GM21526 (cell line): ENCODE results near the gene DUOX2.
A peak's percentile ranks its signal among the peaks of the same experiment; 100 is the strongest.
"Not testable (repeated sequence)": the region's sequence is repeated elsewhere in the genome, so short reads cannot be mapped to it uniquely, and the experiment has no call there.

Experiments
- ATAC-seq: cut with Tn5 transposase; IDR thresholded peaks from one replicate; pipeline ENCODE4 v1.9.1; 2021; ENCODE audit warnings: moderate library complexity; ENCODE audit not compliant: unreplicated experiment, low FRiP score

Gene DUOX2

DNA sequence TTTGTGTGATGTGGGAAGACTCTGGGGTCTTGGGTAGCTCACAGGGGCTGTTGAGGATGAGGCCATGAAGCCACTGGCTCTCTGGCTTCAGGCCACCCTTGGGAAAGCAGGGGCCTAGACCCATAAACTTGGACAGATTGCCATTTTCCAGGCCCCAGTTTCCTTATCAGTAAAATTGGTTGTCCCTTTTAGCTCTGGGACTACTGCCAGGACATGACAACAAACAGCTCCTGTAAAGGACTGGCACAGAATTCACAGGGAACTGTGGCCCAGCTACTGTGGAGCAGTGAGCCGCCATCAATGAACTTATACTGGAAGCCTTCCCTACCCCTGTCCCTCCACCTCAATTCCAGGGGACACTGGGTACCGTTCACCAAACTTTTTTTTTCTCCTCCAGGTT, 36.6 kb downstream of the DUOX2 start:
- not testable (repeated sequence) for ATAC-seq

DNA sequence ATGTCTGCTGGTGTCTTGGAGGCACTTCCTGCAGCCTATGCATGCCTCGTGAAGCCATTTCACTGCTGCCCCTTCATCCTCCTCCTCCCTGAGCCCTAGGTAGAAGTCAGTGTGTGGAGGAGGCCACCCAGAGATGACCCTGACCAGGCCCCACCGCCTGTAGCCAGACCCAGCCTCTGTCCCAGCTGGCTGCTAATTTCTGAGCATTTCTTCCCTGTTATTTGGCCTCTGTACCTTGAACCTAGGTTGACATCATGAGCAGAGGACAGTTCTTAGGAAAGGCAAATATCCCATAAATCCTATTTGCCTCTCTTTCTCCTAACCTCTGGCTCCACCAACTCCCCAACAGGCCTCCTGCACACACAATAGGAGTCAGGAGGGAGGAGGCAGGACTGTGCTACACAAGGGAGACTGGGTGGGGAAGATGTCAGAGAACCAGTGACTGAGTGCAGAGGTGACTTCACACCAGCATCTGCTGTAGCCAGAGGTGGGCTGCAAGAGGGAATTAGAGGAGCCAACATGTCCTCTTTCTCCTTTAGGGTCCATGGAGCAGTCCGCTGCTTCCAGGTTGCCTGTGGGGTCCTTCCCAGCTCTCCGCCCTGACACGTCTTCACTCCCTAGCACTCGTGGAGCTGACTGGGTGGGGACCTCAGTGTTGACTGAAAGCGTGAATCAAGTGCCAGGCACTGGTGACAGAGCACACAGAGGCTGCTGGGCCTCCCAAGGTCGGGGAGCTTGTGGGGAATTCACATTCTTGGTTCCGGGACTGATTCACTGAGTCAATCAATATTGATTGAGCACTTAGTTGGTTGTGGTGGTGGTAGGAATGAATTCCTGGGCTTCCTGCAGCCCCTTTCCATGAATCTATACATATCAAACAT, 38.3 kb downstream of the DUOX2 start:
- ATAC-seq: not testable (repeated sequence)

DNA sequence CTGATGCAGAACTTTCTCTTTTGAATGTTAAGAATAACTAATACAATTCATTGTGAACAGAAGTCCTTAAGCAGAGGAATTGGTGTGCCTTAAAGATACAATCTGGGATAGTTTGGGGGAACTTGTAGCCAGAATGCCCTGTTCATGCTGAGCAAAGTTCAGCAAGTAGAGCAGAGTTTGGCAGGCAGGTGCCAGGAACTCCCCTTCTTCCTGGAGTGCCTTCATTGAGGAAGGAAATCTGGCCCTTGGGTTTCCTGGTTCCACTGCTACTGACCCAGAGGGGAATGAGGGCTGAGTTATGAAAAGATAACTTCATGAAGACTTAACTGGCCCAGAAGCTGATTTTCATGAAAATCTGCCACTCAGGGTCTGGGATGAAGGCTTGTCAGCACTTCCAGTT, 40.4 kb downstream of the DUOX2 start:
- not testable (repeated sequence) for ATAC-seq

DNA sequence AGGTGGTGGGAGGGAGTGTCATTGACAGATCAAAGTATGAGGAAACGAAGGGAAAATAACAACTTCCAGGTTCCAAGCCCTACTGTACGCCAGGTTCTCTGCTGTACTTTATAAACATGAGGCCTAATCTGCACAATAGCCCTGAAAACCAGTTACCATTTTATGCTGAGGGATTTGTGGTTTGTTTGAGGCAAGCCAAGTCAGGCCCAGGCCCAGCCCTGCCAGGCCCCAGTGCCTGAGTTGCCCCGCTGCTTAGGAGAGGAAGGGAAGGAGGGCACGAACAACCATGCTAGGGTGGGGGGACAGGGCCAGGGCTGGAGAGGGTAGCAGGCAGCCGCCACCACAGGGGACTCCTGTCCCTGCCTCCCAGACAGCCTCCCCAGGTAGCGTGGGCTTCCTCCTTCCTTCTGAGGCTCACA, 44.0 kb downstream of the DUOX2 start:
- ATAC-seq: not testable (repeated sequence)

DNA sequence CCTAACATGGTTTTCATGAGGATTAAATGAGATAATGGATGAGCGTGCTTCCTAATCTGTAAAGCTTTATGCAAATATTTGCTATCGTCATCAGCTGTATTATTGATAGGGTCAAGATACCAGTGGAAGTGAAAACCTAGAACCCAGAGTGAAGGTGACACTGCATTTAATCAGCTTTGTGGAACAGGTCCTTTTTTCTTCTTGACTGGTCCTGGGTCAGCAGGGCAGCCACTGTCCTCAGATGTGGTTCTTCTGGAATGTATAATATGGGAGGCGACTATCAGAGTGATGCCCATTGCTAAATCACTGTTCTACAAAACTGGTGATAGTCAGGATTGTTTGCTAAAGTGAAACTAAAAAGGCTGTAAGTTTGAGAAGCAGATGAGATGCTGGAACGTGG, 49.6 kb downstream of the DUOX2 start:
- ATAC-seq: no peak

DNA sequence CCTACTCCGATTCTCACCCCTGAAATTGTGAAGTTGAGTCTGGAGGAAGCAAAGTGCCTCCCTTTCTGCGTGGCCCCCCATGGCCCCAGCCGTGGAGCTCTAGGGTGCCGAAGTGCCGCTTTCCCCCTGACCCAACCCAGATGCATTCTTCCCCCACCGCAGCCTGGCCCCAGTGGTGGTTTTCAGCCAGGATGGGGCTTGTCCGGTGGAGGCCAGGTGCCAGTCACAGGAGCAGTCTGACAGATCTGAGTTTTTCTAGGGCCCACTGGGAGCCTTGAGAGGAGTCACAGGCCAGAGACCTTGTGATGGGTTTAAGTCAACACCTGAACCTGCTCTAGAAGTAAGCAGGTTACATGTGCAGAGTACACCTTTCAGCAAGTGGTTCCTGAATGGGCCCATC, 51.7 kb downstream of the DUOX2 start:
- not testable (repeated sequence) for ATAC-seq

DNA sequence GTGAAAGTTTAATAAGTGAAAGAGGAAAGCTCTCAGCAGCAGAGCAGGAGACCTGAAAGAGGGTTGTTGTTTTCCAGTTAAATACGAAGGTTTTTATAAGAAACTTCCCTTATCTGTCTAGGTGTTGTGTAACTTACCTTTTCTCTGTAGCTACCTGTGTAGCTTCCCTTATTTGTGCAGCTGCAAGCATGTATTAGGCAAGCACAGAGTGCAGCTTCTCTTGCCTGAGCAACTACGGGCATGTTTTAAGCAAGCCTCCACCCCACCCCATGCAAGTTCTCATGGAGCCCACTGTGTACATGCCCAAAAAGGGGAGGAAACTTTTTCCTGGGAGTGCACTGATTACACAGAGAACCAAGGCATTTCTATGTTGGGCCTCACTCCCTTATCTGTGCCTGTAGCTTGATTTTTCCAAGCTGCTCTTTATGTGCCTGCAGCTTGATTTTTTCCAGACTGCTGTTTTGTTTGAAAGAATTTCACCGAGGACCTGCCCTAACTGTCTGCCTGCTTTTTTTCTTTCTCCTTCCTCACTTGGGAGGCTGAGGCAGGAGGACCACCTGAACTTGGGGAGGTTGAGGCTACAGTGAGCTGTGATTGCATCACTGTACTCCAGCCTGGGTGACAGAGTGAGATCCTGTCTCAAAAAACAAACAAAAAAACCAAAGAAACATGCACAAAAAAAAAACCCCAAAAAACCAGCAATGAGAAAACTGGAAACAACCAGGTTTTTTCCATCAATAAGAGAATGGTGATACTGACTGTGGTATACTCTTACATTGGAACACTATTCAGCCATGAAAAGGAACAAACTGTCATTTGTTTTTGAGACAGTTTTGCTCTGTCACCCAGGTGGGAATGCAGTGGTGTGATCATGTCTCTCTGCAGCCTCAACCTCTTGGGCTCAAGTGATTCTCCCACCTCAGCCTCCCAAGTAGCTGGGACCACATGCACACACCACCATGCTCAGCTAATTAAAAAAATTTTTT, 55.0 kb downstream of the DUOX2 start:
- ATAC-seq: not testable (repeated sequence)

DNA sequence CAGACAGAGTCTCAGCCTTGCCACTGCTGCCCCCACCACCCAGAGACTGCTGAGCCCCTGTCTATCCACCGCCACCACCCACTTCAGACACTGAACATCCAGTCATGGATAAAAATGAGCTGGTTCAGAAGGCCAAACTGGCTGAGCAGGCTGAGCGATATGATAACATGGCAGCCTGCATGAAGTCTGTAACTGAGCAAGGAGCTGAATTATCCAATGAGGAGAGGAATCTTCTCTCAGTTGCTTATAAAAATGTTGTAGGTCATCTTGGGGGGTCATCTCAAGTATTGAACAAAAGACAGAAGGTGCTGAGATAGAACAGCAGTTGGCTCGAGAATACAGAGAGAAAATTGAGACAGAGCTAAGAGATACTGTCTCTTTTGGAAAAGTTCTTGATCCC, 61.3 kb downstream of the DUOX2 start:
- ATAC-seq: not testable (repeated sequence)

DNA sequence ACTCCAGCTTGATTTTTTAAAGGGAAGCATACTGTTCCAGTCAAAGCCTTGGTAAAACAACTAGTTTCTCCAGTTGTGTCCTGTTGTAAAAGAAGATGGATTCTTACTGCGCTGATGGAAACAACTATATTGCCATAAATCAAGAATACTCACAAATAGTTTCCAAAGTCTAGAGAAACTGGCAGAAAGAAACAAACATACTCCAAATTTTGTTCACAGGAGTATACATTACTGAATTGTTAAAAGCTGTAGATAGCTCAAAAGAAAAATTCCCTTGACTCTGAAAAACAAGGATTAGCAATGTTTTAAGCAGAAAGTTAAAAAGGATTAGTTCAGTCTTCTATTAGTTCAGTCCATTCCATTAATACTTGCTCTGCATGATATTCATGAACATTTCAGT, 63.4 kb downstream of the DUOX2 start:
- ATAC-seq: no peak

DNA sequence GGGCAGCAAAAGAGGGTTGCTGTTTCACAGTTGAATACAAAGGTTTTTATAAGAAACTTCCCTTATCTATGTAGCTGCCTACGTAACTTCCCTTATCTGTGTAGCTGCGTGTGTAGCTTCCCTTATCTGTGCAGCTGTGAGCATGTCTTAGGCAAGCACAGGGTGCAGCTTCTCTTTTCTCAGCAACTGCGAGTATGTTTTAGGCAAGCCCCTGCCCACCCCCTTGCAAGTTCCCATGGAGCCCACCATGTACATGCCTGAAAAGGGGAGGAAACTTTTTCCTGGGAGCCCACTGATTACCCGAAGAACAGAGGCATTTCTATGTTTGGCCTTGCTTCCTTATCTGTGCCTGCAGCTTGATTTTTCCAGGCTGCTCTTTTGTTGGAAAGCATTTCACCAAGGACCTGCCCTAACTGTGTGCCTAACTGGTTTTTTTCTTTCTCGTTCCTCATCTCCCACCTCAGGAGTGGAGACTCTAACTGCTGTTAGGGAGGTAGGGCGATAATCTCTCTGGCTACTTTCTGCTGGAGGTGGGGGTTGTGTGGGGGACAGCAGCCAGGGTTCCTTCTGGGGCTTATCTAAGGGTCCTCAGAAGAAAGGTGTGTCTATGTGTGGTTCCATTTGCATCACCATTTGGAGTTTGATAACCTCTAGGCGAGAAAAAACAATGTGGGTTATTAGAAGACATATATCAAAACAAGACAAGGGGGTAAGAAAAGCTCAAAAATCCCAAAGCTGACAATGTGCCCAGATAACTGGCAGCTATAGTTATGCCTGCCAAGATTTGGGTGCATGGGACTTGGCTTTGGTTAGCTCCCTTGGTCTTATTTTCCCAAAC, 65.0 kb downstream of the DUOX2 start:
- peak; percentile 64 for ATAC-seq

DNA sequence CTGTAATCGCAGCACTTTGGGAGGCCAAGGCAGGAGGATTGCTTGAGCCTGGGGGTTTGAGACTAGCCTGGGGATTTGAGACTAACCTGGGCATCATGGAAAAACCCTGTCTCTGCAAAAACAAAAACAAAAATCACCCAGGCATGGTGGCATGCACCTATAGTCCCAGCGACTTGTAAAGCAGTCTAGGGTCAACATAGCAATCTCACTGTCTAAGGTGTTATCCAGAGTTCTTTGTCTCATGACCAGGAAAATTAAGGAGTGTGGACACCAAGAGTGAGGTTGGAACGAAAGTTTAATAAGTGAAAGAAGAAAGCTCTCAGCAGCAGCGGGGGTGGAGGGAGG, 65.6 kb downstream of the DUOX2 start:
- ATAC-seq: not testable (repeated sequence)

DNA sequence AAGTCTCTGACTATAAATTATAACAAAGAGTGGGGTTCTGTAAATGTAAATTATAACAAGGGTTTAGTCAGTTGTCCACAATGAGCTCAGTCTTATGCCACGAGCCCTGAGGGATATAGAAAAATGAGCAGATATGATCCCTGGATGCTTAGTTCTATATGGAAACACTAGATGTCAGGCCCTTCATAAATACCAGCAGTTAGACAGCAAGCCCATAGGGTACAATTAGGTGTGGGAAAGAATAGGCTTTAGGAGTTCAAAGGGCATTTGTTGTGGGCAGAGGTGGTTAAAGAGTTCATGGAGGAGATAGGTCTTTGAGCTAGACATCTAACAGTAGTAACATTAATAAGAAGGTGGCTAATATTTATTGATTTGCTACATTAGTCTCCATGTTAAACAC, 69.7 kb downstream of the DUOX2 start:
- not testable (repeated sequence) for ATAC-seq

DNA sequence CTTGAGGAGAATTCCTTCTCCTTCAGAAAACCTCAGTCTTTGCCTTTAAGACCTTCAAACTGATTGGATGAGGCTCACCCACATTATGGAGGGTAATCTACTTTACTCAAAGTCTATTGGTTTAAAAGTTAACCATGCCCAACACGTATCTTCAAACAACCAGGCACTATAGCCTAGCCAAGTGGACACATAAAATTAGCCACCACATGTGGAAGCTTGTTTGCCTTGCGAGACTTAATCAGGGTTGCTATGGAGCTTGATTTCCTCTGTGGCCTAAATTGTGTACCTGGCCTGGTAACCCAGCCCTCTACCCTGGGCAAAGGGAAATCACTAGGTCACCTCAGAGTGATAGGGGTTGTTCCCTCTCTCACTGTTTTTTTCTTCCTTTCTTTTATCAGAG, 71.1 kb downstream of the DUOX2 start:
- ATAC-seq: not testable (repeated sequence)
